K562 (cell line): ENCODE data around the gene PRPF8. TPM values are rescaled to one million over a fixed set of nuclear protein-coding genes. Genes with fewer than 3 reads are reported as not detected.

Experiments
- CC2D1A ChIP-seq: fragments of 450-650 bp; IDR thresholded peaks from 2 replicates; pipeline ENCODE4 v1.6.1; 2017; ENCODE audit warnings: mild to moderate bottlenecking
- ELF4 ChIP-seq: fragments of 450-650 bp; formaldehyde crosslinking; IDR thresholded peaks from 2 replicates; pipeline ENCODE4 v1.4.0; 2022; ENCODE audit warnings: missing genetic modification characterization
- ETV1 ChIP-seq: fragments of 450-650 bp; conservative IDR thresholded peaks from 2 replicates; pipeline ENCODE4 v1.6.1; 2016; ENCODE audit warnings: missing genetic modification characterization, control low read depth, low read depth, missing compliant biosample characterization
- FOXK2 ChIP-seq, 2 experiments: fragments of 450-650 bp; IDR thresholded peaks in 1 of 2; conservative IDR thresholded peaks in 1 of 2; 2 replicates each; pipeline ENCODE4 v1.6.1; 2016; ENCODE audit warnings: low read depth in 2 of 2, mild to moderate bottlenecking in 1 of 2
- HNRNPK ChIP-seq: fragments of 200-400 bp; formaldehyde crosslinking; IDR thresholded peaks from one replicate; pipeline ENCODE4 v1.6.1; 2018; ENCODE audit warnings: mild to moderate bottlenecking, low read depth, low read length; ENCODE audit not compliant: poor library complexity, severe bottlenecking
- OTX1 ChIP-seq: fragments of 450-650 bp; formaldehyde crosslinking; IDR thresholded peaks from 2 replicates; pipeline ENCODE4 v1.4.0; 2022; ENCODE audit warnings: mild to moderate bottlenecking
- RB1 ChIP-seq: fragments of 450-650 bp; IDR thresholded peaks from 2 replicates; pipeline ENCODE4 v1.6.1; 2017; ENCODE audit warnings: low read depth, mild to moderate bottlenecking
- SAP30 ChIP-seq: fragments of 200-600 bp; sonication (generic); IDR thresholded peaks from 2 replicates; pipeline ENCODE4 v1.6.1; 2012; ENCODE audit warnings: borderline replicate concordance, low read depth, mild to moderate bottlenecking, moderate library complexity, low read length, control low read depth, inconsistent platforms; ENCODE audit not compliant: insufficient read depth, poor library complexity, severe bottlenecking
- SIN3A ChIP-seq, 2 experiments: fragments of 150-350 bp in 1 of 2; IDR thresholded peaks; 2 replicates each; pipeline ENCODE4 v1.6.1; 2011 to 2016; ENCODE audit warnings: borderline replicate concordance in 2 of 2, low read depth in 2 of 2, low read length in 2 of 2, mild to moderate bottlenecking in 2 of 2, moderate library complexity in 2 of 2; ENCODE audit not compliant: control insufficient read depth in 1 of 2
- ZFP36 ChIP-seq: fragments of 150-350 bp; IDR thresholded peaks from 2 replicates; pipeline ENCODE4 v1.6.1; 2018; ENCODE audit warnings: low read length, low read depth; ENCODE audit not compliant: partially characterized antibody
- polyA plus RNA-seq, 8 experiments: library from polyadenylated mRNA; depleted of rRNA in 4 of 8; stranded (reverse) in 5 of 8; unstranded in 3 of 8; fragments of >200 nt; fragmentation: Nextera tagmentation in 2 of 8; fragmentation: Illumina TruSeq in 1 of 8; extraction: Ambion mirVana in 2 of 8; extraction: Trizol in 1 of 8; gene quantifications; 2 replicates each; pipeline versions ENCODE4 v1.2.1 to v1.2.3, GENCODE V29; 2011 to 2014; ENCODE audit warnings: inconsistent platforms in 1 of 8, missing spikeins in 1 of 8
- total RNA-seq, 7 experiments: library from RNA; depleted of rRNA in 6 of 7; stranded (reverse); fragments of >200 nt in 6 of 7; fragmentation: Illumina TruSeq in 2 of 7; extraction: Trizol in 2 of 7; gene quantifications; 2 replicates each; pipeline versions ENCODE4 v1.2.1 to v1.2.3, GENCODE V29; 2011 to 2021; ENCODE audit warnings: low replicate concordance in 1 of 7
- TF ChIP-seq, protein P1 (sequence below): fragments of 250-450 bp; sonication (Bioruptor Pico); IDR thresholded peaks from 2 replicates; pipeline ENCODE4 v1.9.0; 2021; ENCODE audit warnings: mild to moderate bottlenecking, inconsistent platforms
- TF ChIP-seq, protein P2 (sequence below): sonication (generic); IDR thresholded peaks from 2 replicates; pipeline ENCODE4 v1.6.1; 2016

PRPF8 gene
- total and polyA plus RNA-seq, 9 of the 15 experiments (the other 6 are each of a cell fraction or from before 2014, with no cell fraction given): 64.3 to 294 (median 85.9) TPM

DNA sequence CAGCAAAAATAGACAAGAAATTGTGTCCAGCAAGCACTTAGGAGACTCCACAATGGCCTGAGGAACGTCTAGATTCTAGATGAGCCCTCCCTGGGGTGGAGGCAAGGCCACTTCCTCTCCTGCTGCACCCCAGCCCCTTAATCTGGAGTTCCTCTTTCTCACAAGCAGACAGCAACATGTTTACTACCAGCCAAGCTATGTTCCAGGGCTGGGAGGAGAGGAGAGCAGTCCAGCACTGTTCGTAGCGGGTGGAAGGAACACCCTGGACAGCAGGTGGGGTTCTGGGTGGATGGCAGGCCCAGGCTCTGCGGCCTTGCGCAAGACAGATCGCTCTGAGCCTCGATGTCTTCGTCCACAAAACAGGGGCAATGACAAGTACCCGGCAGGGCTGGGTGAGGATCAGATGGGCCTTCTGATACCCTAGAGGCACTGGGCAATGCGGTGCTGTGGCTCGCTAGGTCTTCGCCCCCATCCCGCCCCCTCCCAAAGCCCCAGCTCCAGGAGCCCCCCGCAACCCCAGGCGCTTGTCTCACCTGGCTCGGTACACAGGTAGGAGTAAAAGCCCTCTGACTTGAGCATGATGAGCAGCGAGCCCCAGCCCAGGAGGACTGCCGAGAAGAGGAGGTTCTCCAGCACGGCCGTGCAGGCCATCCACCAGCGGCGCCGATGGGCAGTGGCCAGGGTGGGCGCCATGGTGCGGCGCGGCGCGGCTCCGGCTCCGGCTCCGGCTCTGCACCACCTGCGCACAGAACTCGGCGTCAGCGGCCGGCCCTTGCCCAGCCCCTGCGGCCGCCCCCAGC, 57.3 kb downstream of the PRPF8 start (continued):
- TF ChIP-seq, protein P1, sequence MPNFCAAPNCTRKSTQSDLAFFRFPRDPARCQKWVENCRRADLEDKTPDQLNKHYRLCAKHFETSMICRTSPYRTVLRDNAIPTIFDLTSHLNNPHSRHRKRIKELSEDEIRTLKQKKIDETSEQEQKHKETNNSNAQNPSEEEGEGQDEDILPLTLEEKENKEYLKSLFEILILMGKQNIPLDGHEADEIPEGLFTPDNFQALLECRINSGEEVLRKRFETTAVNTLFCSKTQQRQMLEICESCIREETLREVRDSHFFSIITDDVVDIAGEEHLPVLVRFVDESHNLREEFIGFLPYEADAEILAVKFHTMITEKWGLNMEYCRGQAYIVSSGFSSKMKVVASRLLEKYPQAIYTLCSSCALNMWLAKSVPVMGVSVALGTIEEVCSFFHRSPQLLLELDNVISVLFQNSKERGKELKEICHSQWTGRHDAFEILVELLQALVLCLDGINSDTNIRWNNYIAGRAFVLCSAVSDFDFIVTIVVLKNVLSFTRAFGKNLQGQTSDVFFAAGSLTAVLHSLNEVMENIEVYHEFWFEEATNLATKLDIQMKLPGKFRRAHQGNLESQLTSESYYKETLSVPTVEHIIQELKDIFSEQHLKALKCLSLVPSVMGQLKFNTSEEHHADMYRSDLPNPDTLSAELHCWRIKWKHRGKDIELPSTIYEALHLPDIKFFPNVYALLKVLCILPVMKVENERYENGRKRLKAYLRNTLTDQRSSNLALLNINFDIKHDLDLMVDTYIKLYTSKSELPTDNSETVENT: no peak
- TF ChIP-seq CC2D1A (no peak), OTX1 (CRISPR knock-in tag) (no peak), ETV1 (no peak), SAP30 (peak; percentile 11), ELF4 (CRISPR knock-in tag) (no peak), HNRNPK (no peak), ZFP36 (peak; percentile 41), FOXK2 (conservative IDR thresholded peaks at IDR 0.05 in 1 of 2, IDR thresholded peaks at IDR 0.05 in 1 of 2; ENCODE audit: low read depth in 2 of 2) (peak; percentile 72 to 76; a peak in 3 of 4 replicates), SIN3A (IDR thresholded peaks at IDR 0.05; ENCODE audit: borderline replicate concordance in 2 of 2, control insufficient read depth in 1 of 2, low read depth in 2 of 2, low read length in 2 of 2) (no peak), RB1 (0 out of 2 replicates have a peak, but pooled peaks have one; percentile 27)
- TF ChIP-seq, protein P2, sequence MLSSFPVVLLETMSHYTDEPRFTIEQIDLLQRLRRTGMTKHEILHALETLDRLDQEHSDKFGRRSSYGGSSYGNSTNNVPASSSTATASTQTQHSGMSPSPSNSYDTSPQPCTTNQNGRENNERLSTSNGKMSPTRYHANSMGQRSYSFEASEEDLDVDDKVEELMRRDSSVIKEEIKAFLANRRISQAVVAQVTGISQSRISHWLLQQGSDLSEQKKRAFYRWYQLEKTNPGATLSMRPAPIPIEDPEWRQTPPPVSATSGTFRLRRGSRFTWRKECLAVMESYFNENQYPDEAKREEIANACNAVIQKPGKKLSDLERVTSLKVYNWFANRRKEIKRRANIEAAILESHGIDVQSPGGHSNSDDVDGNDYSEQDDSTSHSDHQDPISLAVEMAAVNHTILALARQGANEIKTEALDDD: 0 out of 2 replicates have a peak, but pooled peaks have one; percentile 28
